ENCODE data around the gene PTGIR. TPM values are rescaled to one million over a fixed set of nuclear protein-coding genes. Genes with fewer than 3 reads are reported as not detected.

Gene PTGIR
- total RNA-seq, 2 experiments from 2014 or later, result 14.0 to 14.7 TPM

DNA sequence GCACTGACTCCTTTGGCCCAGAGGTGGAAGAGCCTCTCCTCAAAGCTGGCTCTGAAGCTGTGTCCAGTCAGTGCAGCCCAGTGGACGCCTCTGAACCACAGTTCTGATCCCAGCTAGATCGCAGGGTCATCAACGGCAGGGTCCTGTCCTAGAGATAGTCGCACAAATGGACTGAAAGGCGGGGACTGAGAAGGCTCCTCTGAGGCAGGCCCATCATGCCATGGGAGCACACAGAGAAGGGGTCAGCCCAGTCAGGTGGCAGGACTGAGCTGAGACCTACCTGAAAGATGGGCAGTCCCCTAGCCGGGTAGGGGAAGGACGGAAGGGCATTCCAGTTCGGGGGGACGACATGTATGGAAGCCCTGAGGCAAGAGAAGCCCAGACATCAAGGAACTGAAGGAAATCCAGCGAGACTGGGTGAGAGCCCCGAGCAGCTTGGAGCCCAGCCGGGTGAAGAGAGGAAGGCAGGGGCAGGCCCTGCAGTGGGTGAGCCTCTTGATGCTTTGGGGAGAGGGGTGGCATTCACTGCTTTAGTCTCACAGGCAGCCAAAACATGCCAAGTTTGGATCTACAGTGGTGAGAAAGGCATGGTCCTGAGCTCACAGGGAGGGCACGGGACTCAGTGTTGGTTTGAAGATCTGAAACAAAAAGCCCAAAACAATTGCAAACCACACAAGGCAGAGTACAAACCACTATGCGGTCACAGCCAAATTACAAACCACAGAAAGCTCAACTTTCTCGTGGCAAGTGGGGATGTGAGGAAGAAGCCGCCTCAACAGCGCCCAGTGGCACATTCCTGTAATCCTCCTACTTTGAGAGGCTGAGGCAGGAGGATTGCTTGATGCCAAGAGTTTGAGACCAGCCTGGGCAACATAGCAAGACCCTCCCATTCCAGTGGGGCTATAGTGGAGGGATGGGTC lies 13.8 kb downstream of the PTGIR start:
- Mint-ChIP-seq H3K27ac (peak overlapping the region; percentile 92), H3K36me3 (ENCODE audit: low read depth) (peaks cover 48% of the 10 kb centered on the region), H3K9me3 (no peaks in the 10 kb centered on the region), H3K4me1 (peaks cover 75% of the 10 kb centered on the region), H3K27me3 (no peaks in the 10 kb centered on the region), H3K4me3 (peak overlapping the region; percentile 53)
- DNase-seq, result peak; percentile 65
- ChIA-PET CTCF (interaction anchor here (0.6 to 6.5 kb wide), 10 partner anchors 9 to 215 kb away, joined by 3 to 78 read pairs (median 6); partner anchors contain the start of genes CALM3 and DACT3), POLR2A (interaction anchor here (0.9 to 2.2 kb wide), 2 partner anchors 10 to 51 kb away, joined by 3 to 26 read pairs; partner anchors contain the start of gene CALM3)

DNA sequence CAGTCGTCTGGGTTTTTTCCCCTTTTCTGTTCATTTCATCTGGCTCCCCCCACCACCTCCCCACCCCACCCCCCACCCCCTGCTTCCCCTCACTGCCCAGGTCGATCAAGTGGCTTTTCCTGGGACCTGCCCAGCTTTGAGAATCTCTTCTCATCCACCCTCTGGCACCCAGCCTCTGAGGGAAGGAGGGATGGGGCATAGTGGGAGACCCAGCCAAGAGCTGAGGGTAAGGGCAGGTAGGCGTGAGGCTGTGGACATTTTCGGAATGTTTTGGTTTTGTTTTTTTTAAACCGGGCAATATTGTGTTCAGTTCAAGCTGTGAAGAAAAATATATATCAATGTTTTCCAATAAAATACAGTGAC lies 14.5 kb downstream of the PTGIR start:
- DNase-seq, result no peak
- peaks cover 73% of the 10 kb centered on the region for H3K4me1 Mint-ChIP-seq

GRCh38 chr19:46609511-46610412 lies 15.1 kb downstream of the PTGIR start:
- DNase-seq, result no peak
- POLR2A ChIA-PET, result no interaction called here
- CTCF ChIA-PET, result interaction anchor here (0.6 to 6.5 kb wide), 2 partner anchors 35 to 52 kb away, joined by 3 to 78 read pairs; partner anchors contain the start of gene DACT3

More for the DNA sequence above, 14.5 kb downstream of the PTGIR start:
- Mint-ChIP-seq H3K4me3 (peak overlapping the region; percentile 53), H3K36me3 (ENCODE audit: low read depth) (peaks cover 54% of the 10 kb centered on the region), H3K9me3 (no peaks in the 10 kb centered on the region), H3K27me3 (no peaks in the 10 kb centered on the region), H3K27ac (peak overlapping the region; percentile 92)
- ChIA-PET POLR2A (interaction anchor here (0.9 to 2.2 kb wide), 2 partner anchors 9 to 52 kb away, joined by 3 to 26 read pairs; partner anchors contain the start of gene CALM3), CTCF (interaction anchor here (1.1 to 6.5 kb wide), 6 partner anchors 10 to 214 kb away, joined by 3 to 78 read pairs (median 8); partner anchors contain the start of genes CALM3 and DACT3)

DNA sequence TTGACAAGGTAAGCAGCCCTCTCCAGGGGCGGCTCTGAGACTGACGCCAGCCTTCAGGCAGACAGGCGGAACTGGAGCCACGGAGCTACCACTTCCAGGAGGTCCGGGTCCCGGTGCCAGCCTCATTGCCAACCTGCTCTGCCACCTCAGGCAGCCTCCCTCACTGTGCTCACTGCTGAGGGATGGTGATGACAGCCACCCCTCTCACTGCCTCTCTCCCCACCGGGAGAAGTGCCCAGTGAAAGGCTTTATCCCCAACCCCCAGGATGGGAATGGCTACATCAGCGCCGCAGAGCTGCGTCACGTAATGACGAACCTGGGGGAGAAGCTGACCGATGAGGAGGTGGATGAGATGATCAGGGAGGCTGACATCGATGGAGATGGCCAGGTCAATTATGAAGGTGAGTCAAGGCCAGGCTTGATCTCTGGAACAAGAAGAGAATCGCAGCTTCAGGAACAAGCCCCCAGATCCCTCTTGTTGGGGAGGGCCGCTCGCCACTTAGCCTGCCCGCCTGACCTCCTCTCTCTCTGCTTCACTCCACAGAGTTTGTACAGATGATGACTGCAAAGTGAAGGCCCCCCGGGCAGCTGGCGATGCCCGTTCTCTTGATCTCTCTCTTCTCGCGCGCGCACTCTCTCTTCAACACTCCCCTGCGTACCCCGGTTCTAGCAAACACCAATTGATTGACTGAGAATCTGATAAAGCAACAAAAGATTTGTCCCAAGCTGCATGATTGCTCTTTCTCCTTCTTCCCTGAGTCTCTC lies 16.1 kb downstream of the PTGIR start:
- no peak for DNase-seq
- ChIA-PET CTCF (interaction anchor here (0.9 to 1.0 kb wide), 2 partner anchors 8 to 65 kb away, joined by 3 to 4 read pairs; no protein-coding TSS in a partner anchor), POLR2A (interaction anchor here (0.5 kb wide), 1 partner anchor 15 kb away, joined by 3 read pairs; no protein-coding TSS in a partner anchor)
- H3K4me3 Mint-ChIP-seq, result no peak overlapping the region
- H3K36me3 Mint-ChIP-seq (ENCODE audit: low read depth), result peaks cover 54% of the 10 kb centered on the region
- peak overlapping the region; percentile 47 for H3K27ac Mint-ChIP-seq
- no peaks in the 10 kb centered on the region for H3K27me3 Mint-ChIP-seq
- H3K9me3 Mint-ChIP-seq, result no peaks in the 10 kb centered on the region
- H3K4me1 Mint-ChIP-seq, result peaks cover 70% of the 10 kb centered on the region

More at GRCh38 chr19:46609511-46610412, 15.1 kb downstream of the PTGIR start:
- Mint-ChIP-seq H3K4me1 (peaks cover 73% of the 10 kb centered on the region), H3K27me3 (no peaks in the 10 kb centered on the region), H3K27ac (peak overlapping the region; percentile 33), H3K36me3 (ENCODE audit: low read depth) (peaks cover 54% of the 10 kb centered on the region), H3K9me3 (no peaks in the 10 kb centered on the region), H3K4me3 (no peak overlapping the region)

DNA sequence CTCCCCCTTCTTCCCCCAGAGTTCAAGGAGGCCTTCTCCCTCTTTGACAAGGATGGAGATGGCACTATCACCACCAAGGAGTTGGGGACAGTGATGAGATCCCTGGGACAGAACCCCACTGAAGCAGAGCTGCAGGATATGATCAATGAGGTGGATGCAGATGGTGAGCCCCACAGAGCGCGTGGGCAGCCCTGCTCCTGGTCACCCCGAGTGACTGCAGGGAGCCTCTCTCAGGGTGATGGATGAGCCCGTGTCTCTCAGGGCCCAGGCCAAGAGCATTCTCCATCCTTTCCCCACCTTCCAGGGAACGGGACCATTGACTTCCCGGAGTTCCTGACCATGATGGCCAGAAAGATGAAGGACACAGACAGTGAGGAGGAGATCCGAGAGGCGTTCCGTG lies 16.7 kb downstream of the PTGIR start:
- no peaks in the 10 kb centered on the region for H3K9me3 Mint-ChIP-seq

DNA sequence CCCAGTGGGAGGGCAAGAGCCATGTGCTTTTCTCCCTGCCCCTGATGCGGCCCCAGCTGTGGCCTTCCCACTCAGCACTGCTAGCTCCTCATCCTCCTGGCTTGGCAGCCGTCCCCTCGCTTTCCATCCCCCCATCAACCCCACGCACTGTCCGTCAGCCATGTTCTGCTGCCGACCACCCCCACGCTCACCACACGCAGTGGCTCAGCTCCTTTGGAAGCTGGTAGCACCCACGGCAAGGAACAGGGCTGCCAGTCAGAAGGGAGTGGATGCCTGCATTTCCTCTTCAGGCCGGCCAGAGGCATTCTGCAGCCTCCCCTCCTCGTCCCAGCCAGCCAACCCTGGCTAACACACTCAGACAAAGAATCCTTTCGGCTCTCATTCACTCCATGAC lies 17.4 kb downstream of the PTGIR start:
- ChIA-PET POLR2A (no interaction called here), CTCF (interaction anchor here (0.6 to 3.6 kb wide), 4 partner anchors 54 to 875 kb away, joined by 3 to 15 read pairs (median 6); partner anchors contain the start of gene DACT3)
- Mint-ChIP-seq H3K36me3 (ENCODE audit: low read depth) (peaks cover 66% of the 10 kb centered on the region), H3K4me1 (peaks cover 70% of the 10 kb centered on the region), H3K9me3 (no peaks in the 10 kb centered on the region), H3K27ac (no peak overlapping the region), H3K4me3 (no peak overlapping the region), H3K27me3 (no peaks in the 10 kb centered on the region)
- no peak for DNase-seq

More for the DNA sequence above, 16.7 kb downstream of the PTGIR start:
- H3K4me1 Mint-ChIP-seq, result peaks cover 70% of the 10 kb centered on the region
- peaks cover 59% of the 10 kb centered on the region for H3K36me3 Mint-ChIP-seq (ENCODE audit: low read depth)
- ChIA-PET CTCF (interaction anchor here (0.6 to 1.0 kb wide), 3 partner anchors 9 to 105 kb away, joined by 3 to 9 read pairs (median 4); no protein-coding TSS in a partner anchor), POLR2A (no interaction called here)
- H3K4me3 Mint-ChIP-seq, result no peak overlapping the region
- no peaks in the 10 kb centered on the region for H3K27me3 Mint-ChIP-seq
- no peak overlapping the region for H3K27ac Mint-ChIP-seq
- DNase-seq, result no peak

- Mint-ChIP-seq H3K9me3 (no peaks in the 10 kb centered on the region), H3K4me1 (peaks cover 64% of the 10 kb centered on the region), H3K27me3 (no peaks in the 10 kb centered on the region), H3K4me3 (no peak overlapping the region), H3K27ac (no peak overlapping the region), H3K36me3 (ENCODE audit: low read depth) (peaks cover 71% of the 10 kb centered on the region)
- CTCF ChIA-PET, result interaction anchor here (0.6 to 3.6 kb wide), 6 partner anchors 8 to 876 kb away, joined by 3 to 15 read pairs (median 5); partner anchors contain the start of gene DACT3
- POLR2A ChIA-PET, result no interaction called here
- DNase-seq, result no peak
Observed at GRCh38 chr19:46606681-46607447, 18.0 kb downstream of the PTGIR start.

DNA sequence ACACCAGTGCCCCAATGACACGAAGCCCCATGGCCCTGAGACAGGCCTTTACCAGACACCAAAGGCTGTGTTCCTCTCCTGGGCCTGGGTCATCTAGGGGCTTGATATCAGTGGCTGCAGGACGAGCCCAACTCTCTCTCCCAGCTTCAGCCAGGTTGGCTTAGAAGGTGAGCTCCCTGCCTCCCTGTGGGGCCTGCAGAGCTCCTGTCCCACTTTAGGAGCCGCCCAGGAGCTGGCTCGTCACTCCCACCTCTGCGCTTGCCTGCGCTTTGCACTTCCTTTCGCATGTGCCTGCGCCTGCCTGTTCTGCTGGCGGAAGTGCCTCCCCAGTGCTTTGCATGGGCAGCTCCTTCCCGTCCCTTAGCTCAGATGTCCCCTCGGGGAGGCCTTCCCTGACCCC lies 18.9 kb downstream of the PTGIR start:
- no peak for DNase-seq
- peak overlapping the region; percentile 71 for H3K27ac Mint-ChIP-seq
- CTCF ChIA-PET, result interaction anchor here (1.5 to 3.6 kb wide), 4 partner anchors 8 to 56 kb away, joined by 3 to 15 read pairs (median 7); partner anchors contain the start of gene DACT3

GRCh38 chr19:46605356-46605821 lies 19.5 kb downstream of the PTGIR start:
- ChIA-PET POLR2A (no interaction called here), CTCF (interaction anchor here (1.5 to 3.6 kb wide), 4 partner anchors 9 to 56 kb away, joined by 3 to 15 read pairs (median 7); partner anchors contain the start of gene DACT3)
- peaks cover 61% of the 10 kb centered on the region for H3K36me3 Mint-ChIP-seq (ENCODE audit: low read depth)
- H3K27ac Mint-ChIP-seq, result peak overlapping the region; percentile 71
- H3K4me3 Mint-ChIP-seq, result no peak overlapping the region
- no peaks in the 10 kb centered on the region for H3K27me3 Mint-ChIP-seq
- no peaks in the 10 kb centered on the region for H3K9me3 Mint-ChIP-seq
- no peak for DNase-seq
- peaks cover 50% of the 10 kb centered on the region for H3K4me1 Mint-ChIP-seq

More for the DNA sequence above, 18.9 kb downstream of the PTGIR start:
- no peak overlapping the region for H3K4me3 Mint-ChIP-seq
- POLR2A ChIA-PET, result no interaction called here
- peaks cover 56% of the 10 kb centered on the region for H3K4me1 Mint-ChIP-seq
- no peaks in the 10 kb centered on the region for H3K27me3 Mint-ChIP-seq
- H3K9me3 Mint-ChIP-seq, result no peaks in the 10 kb centered on the region
- peaks cover 68% of the 10 kb centered on the region for H3K36me3 Mint-ChIP-seq (ENCODE audit: low read depth)

DNA sequence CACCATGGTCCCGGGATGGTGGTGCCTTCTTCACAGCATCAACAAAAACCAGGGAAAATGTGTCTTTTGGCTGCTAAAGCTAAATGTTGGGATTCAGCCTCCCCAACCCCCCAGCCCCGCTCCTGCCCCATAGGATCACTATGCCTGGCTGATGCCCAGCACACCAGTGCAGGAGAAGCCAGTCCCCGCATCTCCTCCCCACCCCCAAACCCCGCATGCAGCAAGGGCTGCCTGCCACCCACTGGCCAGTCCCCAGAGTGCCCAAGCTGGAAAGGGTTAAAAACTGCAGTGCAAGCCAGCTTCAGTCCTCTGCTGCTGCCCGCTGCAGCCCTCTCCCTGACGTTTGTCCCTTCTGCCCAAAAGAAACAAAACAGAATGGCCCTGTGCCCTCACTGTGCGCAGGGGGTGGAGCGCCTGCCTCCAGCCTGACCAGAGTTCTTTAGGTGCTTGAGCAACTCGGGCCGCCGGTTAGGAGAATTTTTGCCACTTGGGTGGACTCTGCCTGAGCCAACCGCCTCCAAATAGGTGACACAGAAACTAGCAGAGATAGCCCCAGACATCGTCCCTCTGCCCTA lies 20.0 kb downstream of the PTGIR start:
- Mint-ChIP-seq H3K27ac (peak overlapping the region; percentile 25), H3K9me3 (no peaks in the 10 kb centered on the region), H3K27me3 (no peaks in the 10 kb centered on the region), H3K4me3 (no peak overlapping the region), H3K36me3 (ENCODE audit: low read depth) (peaks cover 57% of the 10 kb centered on the region), H3K4me1 (peaks cover 50% of the 10 kb centered on the region)
- no peak for DNase-seq
- ChIA-PET POLR2A (no interaction called here), CTCF (interaction anchor here (1.5 to 5.3 kb wide), 3 partner anchors 9 to 57 kb away, joined by 8 to 30 read pairs (median 15); partner anchors contain the start of gene DACT3)

Measured in activated CD4-positive, alpha-beta T cell treated with anti-CD3 and anti-CD28 coated beads, Interleukin-2, amount 10 ng/mL, durations not matched to agents 7 days and 5 days (primary cell).